ENCODE measurements around the gene DMD. TPM values are rescaled to one million over a fixed set of nuclear protein-coding genes. Genes with fewer than 3 reads are reported as not detected.

DMD gene
- polyA plus RNA-seq, 1 donor from 2014 or later: 21.6 TPM

- Histone ChIP-seq H2AFZ (ENCODE audit: low read depth, low read length) (no peak overlapping the region), H3K4me2 (ENCODE audit: low read length) (no peak overlapping the region), H3K27me3 (ENCODE audit: insufficient read depth, low read depth, low read length) (no peaks in the 10 kb centered on the region), H3K4me3 (ENCODE audit: low read length) (no peak overlapping the region), H3K9ac (ENCODE audit: low read length) (no peak overlapping the region), H3K27ac (ENCODE audit: low read length) (no peak overlapping the region), H3K9me2 (ENCODE audit: insufficient read depth, low read length) (no peaks in the 10 kb centered on the region), H3K79me2 (replicated peaks; ENCODE audit: insufficient read depth, low read length) (no peaks in the 10 kb centered on the region), H3F3A (ENCODE audit: insufficient read depth, low read length, poor library complexity, severe bottlenecking) (no peaks in the 10 kb centered on the region), H4K20me1 (ENCODE audit: insufficient read depth) (no peaks in the 10 kb centered on the region), H3K36me3 (ENCODE audit: insufficient read depth, low read length) (no peaks in the 10 kb centered on the region), H3K9me3 (ENCODE audit: low read length) (no peaks in the 10 kb centered on the region)
- no peak for TF ChIP-seq SMC3 (conservative IDR thresholded peaks at IDR 0.05; ENCODE audit: poor library complexity)
Measured at GRCh38 chrX:32496671-32497070, 714.7 kb downstream of the DMD start.

- H3K27ac ChIP-seq (ENCODE audit: low read length): no peak overlapping the region
- H3K36me3 ChIP-seq (ENCODE audit: insufficient read depth, low read length): no peaks in the 10 kb centered on the region
- H3K9me3 ChIP-seq (ENCODE audit: low read length): no peaks in the 10 kb centered on the region
- H3F3A ChIP-seq (ENCODE audit: insufficient read depth, low read length, poor library complexity, severe bottlenecking): no peaks in the 10 kb centered on the region
- no peak overlapping the region for H3K4me3 ChIP-seq (ENCODE audit: low read length)
- H3K9ac ChIP-seq (ENCODE audit: low read length): no peak overlapping the region
- no peak for TF ChIP-seq SMC3 (conservative IDR thresholded peaks at IDR 0.05; ENCODE audit: poor library complexity)
- TF ChIP-seq POLR2AphosphoS5 (IDR thresholded peaks at IDR 0.05): no peak
- no peak for TF ChIP-seq EP300 (conservative IDR thresholded peaks at IDR 0.05; ENCODE audit: poor library complexity, severe bottlenecking)
- no peak for TF ChIP-seq REST (IDR thresholded peaks at IDR 0.05; ENCODE audit: borderline replicate concordance)
- TF ChIP-seq MXI1 (conservative IDR thresholded peaks at IDR 0.05; ENCODE audit: poor library complexity, severe bottlenecking): no peak
- no peak for TF ChIP-seq EZH2 (IDR thresholded peaks at IDR 0.05; ENCODE audit: borderline replicate concordance, insufficient read depth, low read length, poor library complexity, severe bottlenecking)
- no peak for TF ChIP-seq CTCF (IDR thresholded peaks at IDR 0.05; ENCODE audit: poor library complexity, severe bottlenecking)
- TF ChIP-seq RAD21 (conservative IDR thresholded peaks at IDR 0.05): no peak
- no peak for TF ChIP-seq TAF1 (IDR thresholded peaks at IDR 0.05; ENCODE audit: low read depth)
- H3K79me2 ChIP-seq (replicated peaks; ENCODE audit: insufficient read depth, low read length): no peaks in the 10 kb centered on the region
- H3K4me2 ChIP-seq (ENCODE audit: low read length): no peak overlapping the region
- no peaks in the 10 kb centered on the region for H3K27me3 ChIP-seq (ENCODE audit: insufficient read depth, low read depth, low read length)
- no peaks in the 10 kb centered on the region for H4K20me1 ChIP-seq (ENCODE audit: insufficient read depth)
- no peaks in the 10 kb centered on the region for H3K9me2 ChIP-seq (ENCODE audit: insufficient read depth, low read length)
- H2AFZ ChIP-seq (ENCODE audit: low read depth, low read length): no peak overlapping the region
Measured at GRCh38 chrX:32495855-32496254, 715.5 kb downstream of the DMD start.

GRCh38 chrX:32489125-32489524 lies 722.2 kb downstream of the DMD start:
- Histone ChIP-seq H3F3A (ENCODE audit: insufficient read depth, low read length, poor library complexity, severe bottlenecking) (no peaks in the 10 kb centered on the region), H3K9me2 (ENCODE audit: insufficient read depth, low read length) (no peaks in the 10 kb centered on the region), H3K27ac (ENCODE audit: low read length) (no peak overlapping the region), H3K27me3 (ENCODE audit: insufficient read depth, low read depth, low read length) (no peaks in the 10 kb centered on the region), H3K9ac (ENCODE audit: low read length) (no peak overlapping the region), H3K4me2 (ENCODE audit: low read length) (no peak overlapping the region), H3K4me3 (ENCODE audit: low read length) (no peak overlapping the region), H3K36me3 (ENCODE audit: insufficient read depth, low read length) (no peaks in the 10 kb centered on the region), H4K20me1 (ENCODE audit: insufficient read depth) (no peaks in the 10 kb centered on the region), H3K79me2 (replicated peaks; ENCODE audit: insufficient read depth, low read length) (no peaks in the 10 kb centered on the region), H2AFZ (ENCODE audit: low read depth, low read length) (no peak overlapping the region), H3K9me3 (ENCODE audit: low read length) (no peaks in the 10 kb centered on the region)
- TF ChIP-seq RAD21 (conservative IDR thresholded peaks at IDR 0.05): no peak
- no peak for TF ChIP-seq REST (IDR thresholded peaks at IDR 0.05; ENCODE audit: borderline replicate concordance)
